ENCODE data around the gene TRIM24. TPM values are rescaled to one million over a fixed set of nuclear protein-coding genes. Genes with fewer than 3 reads are reported as not detected.
"Not testable (repeated sequence)": the region's sequence is repeated elsewhere in the genome, so short reads cannot be mapped to it uniquely, and the experiment has no call there.

The TRIM24 gene
- total and polyA plus RNA-seq, 2 donors from 2014 or later, result 7.6 to 16.8 TPM

- Histone ChIP-seq H3K9ac (ENCODE audit: low read length in 3 of 3) (no peak overlapping the region), H3K4me1 (ENCODE audit: control insufficient read depth in 2 of 3, insufficient read depth in 2 of 3, low read depth in 1 of 3, low read length in 3 of 3) (no peaks in the 10 kb centered on the region), H3K27ac (ENCODE audit: low read depth in 2 of 2, low read length in 2 of 2) (no peak overlapping the region), H3K27me3 (ENCODE audit: control insufficient read depth, insufficient read depth, low read length) (no peaks in the 10 kb centered on the region), H3K4me3 (ENCODE audit: low read length in 3 of 3) (no peak overlapping the region), H3K9me3 (ENCODE audit: control insufficient read depth in 2 of 3, insufficient read depth in 1 of 3, low read length in 3 of 3) (no peaks in the 10 kb centered on the region), H3K36me3 (ENCODE audit: control insufficient read depth in 2 of 3, insufficient read depth in 3 of 3, low read length in 3 of 3) (no peaks in the 10 kb centered on the region)
- intact Hi-C loops (cut with DNase I), result no loop called here
- no peak for FAIRE-seq
- DNase-seq, result no peak
- TF ChIP-seq CTCF (IDR thresholded peaks at IDR 0.05; ENCODE audit: borderline replicate concordance, extremely low read depth, insufficient read depth), result no peak
Observed at GRCh38 chr7:138481447-138482380, 21.7 kb downstream of the TRIM24 start.

GRCh38 chr7:138483531-138483930 lies 23.5 kb downstream of the TRIM24 start:
- Histone ChIP-seq H3K4me3 (ENCODE audit: low read length in 3 of 3) (no peak overlapping the region), H3K36me3 (ENCODE audit: control insufficient read depth in 2 of 3, insufficient read depth in 3 of 3, low read length in 3 of 3) (no peaks in the 10 kb centered on the region), H3K9ac (ENCODE audit: low read length in 3 of 3) (no peak overlapping the region), H3K27me3 (ENCODE audit: control insufficient read depth, insufficient read depth, low read length) (no peaks in the 10 kb centered on the region), H3K27ac (ENCODE audit: low read depth in 2 of 2, low read length in 2 of 2) (no peak overlapping the region), H3K9me3 (ENCODE audit: control insufficient read depth in 2 of 3, insufficient read depth in 1 of 3, low read length in 3 of 3) (no peaks in the 10 kb centered on the region), H3K4me1 (ENCODE audit: control insufficient read depth in 2 of 3, insufficient read depth in 2 of 3, low read depth in 1 of 3, low read length in 3 of 3) (no peaks in the 10 kb centered on the region)
- FAIRE-seq, result no peak
- TF ChIP-seq CTCF (IDR thresholded peaks at IDR 0.05; ENCODE audit: borderline replicate concordance, extremely low read depth, insufficient read depth), result no peak
- intact Hi-C loops (cut with DNase I), result no loop called here
- no peak for DNase-seq

GRCh38 chr7:138485508-138485907 lies 25.4 kb downstream of the TRIM24 start:
- H3K9ac ChIP-seq (ENCODE audit: low read length in 3 of 3); H3K9me3 ChIP-seq (ENCODE audit: control insufficient read depth in 2 of 3, insufficient read depth in 1 of 3, low read length in 3 of 3); H3K36me3 ChIP-seq (ENCODE audit: control insufficient read depth in 2 of 3, insufficient read depth in 3 of 3, low read length in 3 of 3); DNase-seq; FAIRE-seq; H3K4me3 ChIP-seq (ENCODE audit: low read length in 3 of 3); H3K4me1 ChIP-seq (ENCODE audit: control insufficient read depth in 2 of 3, insufficient read depth in 2 of 3, low read depth in 1 of 3, low read length in 3 of 3); intact Hi-C loops (cut with DNase I); H3K27ac ChIP-seq (ENCODE audit: low read depth in 2 of 2, low read length in 2 of 2); H3K27me3 ChIP-seq (ENCODE audit: control insufficient read depth, insufficient read depth, low read length): not testable (repeated sequence)

DNA sequence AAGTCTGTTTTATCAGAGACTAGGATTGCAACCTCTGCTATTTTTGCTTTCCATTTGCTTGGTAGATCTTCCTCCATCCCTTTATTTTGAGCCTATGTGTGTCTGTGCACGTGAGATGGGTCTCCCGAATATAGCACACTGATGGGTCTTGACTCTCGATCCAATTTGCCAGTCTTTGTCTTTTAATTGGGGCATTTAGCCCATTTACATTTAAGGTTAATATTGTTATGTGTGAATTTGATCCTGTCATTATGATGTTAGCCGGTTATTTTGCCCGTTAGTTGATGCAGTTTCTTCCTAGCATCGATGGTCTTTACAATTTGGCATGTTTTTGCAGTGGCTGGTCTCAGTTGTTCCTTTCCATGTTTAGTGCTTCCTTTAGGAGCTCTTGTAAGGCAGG lies 29.1 kb downstream of the TRIM24 start:
- H3K4me1 ChIP-seq (ENCODE audit: control insufficient read depth in 2 of 3, insufficient read depth in 2 of 3, low read depth in 1 of 3, low read length in 3 of 3); H3K9ac ChIP-seq (ENCODE audit: low read length in 3 of 3); DNase-seq; H3K27ac ChIP-seq (ENCODE audit: low read depth in 2 of 2, low read length in 2 of 2); intact Hi-C loops (cut with DNase I); H3K9me3 ChIP-seq (ENCODE audit: control insufficient read depth in 2 of 3, insufficient read depth in 1 of 3, low read length in 3 of 3); H3K36me3 ChIP-seq (ENCODE audit: control insufficient read depth in 2 of 3, insufficient read depth in 3 of 3, low read length in 3 of 3); H3K4me3 ChIP-seq (ENCODE audit: low read length in 3 of 3); FAIRE-seq; H3K27me3 ChIP-seq (ENCODE audit: control insufficient read depth, insufficient read depth, low read length): not testable (repeated sequence)

Data from kidney (tissue), 14 donors.